ENCODE data around the gene WDR7.

Gene WDR7

DNA sequence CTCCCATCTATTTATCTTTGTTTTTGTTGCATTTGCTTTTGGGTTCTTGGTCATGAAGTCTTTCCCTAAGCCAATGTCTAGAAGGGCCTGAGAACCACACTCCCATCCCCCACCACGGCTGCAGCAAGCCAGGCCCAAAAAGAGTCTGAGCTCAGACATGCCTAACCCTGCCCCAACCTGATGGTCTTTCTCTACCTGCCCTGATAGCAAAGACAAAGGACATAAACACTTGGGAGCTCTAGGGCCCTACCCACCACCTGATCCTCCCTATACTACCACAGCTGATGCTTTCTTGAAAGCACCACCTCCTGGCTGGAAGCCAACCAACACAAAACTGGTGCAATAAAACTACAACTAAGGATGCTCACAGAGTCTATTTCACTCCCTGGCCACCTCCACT is 233.4 kb downstream of the WDR7 start:
- Histone ChIP-seq H3K9ac (ENCODE audit: low read length) (no peak overlapping the region), H3K27ac (ENCODE audit: low read depth, low read length) (no peak overlapping the region), H3K27me3 (ENCODE audit: control insufficient read depth, insufficient read depth, low read length) (no peaks in the 10 kb centered on the region), H3K36me3 (ENCODE audit: control insufficient read depth, insufficient read depth, low read length) (no peaks in the 10 kb centered on the region), H3K4me3 (ENCODE audit: low read length) (no peak overlapping the region), H3K4me1 (ENCODE audit: control insufficient read depth, insufficient read depth, low read length) (no peaks in the 10 kb centered on the region)

DNA sequence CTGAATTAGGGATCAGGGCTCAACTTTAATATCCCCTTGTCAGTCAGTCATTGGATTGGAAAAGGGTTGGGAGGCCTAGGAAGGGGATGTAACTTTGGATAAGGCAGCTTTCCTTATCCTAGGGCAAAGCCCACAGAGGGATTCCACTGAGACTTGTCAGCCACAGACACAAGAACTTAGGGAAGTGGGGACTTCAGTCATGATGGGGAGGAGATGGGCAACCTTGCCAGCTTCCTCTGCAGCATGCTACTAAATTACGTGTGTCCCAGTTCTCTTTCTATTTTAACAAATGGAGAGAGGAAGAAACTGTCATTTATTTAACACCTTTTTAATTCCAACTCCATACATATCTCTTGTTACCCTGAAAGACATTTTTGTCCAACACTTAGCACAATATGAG is 237.8 kb downstream of the WDR7 start:
- Histone ChIP-seq H3K4me3 (ENCODE audit: low read length) (no peak overlapping the region), H3K27ac (ENCODE audit: low read depth, low read length) (no peak overlapping the region), H3K9ac (ENCODE audit: low read length) (no peak overlapping the region), H3K4me1 (ENCODE audit: control insufficient read depth, insufficient read depth, low read length) (peaks cover 2% of the 10 kb centered on the region), H3K36me3 (ENCODE audit: control insufficient read depth, insufficient read depth, low read length) (no peaks in the 10 kb centered on the region), H3K27me3 (ENCODE audit: control insufficient read depth, insufficient read depth, low read length) (no peaks in the 10 kb centered on the region)

DNA sequence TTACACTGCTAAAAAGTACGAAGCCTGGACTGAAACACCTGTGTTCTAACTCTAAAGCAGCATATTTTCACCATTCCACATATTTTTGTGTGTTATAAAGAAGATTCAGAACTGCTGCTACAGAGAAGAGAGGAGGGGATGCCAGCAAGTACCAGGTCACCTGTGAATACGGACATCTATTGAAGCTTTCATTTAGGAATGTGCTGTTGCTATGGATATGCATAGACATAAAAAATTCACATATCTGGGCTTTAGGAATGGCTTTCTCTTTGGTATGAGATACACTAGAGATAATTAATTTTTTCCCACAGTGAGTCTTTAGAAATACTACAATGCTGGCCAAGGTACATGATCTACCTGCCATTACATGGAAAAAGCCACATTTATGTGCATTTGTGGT is 238.5 kb downstream of the WDR7 start:
- no peak overlapping the region for H3K9ac ChIP-seq (ENCODE audit: low read length)
- H3K4me1 ChIP-seq (ENCODE audit: control insufficient read depth, insufficient read depth, low read length), result peaks cover 2% of the 10 kb centered on the region
- H3K4me3 ChIP-seq (ENCODE audit: low read length), result no peak overlapping the region
- no peak overlapping the region for H3K27ac ChIP-seq (ENCODE audit: low read depth, low read length)
- no peaks in the 10 kb centered on the region for H3K36me3 ChIP-seq (ENCODE audit: control insufficient read depth, insufficient read depth, low read length)
- no peaks in the 10 kb centered on the region for H3K27me3 ChIP-seq (ENCODE audit: control insufficient read depth, insufficient read depth, low read length)

DNA sequence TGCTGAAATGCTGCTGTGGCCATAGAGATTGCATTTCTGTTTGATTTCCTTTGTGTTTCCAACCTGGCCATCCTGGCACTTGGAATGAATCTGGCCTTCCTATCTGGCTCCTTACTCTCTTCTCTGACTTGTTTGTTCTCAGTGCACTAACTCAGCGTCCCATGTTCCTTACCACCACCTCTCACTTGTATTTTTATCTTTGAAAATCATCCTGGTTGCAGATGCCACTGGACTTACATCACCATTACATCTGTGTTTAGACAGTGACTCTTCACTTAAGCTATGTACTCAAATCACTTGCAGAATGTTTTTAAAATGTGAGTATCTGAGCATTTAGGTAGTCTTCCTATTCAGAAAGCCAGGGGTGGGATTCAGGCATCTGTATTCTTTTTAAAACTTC is 239.5 kb downstream of the WDR7 start:
- H3K9ac ChIP-seq (ENCODE audit: low read length), result no peak overlapping the region
- H3K4me1 ChIP-seq (ENCODE audit: control insufficient read depth, insufficient read depth, low read length), result peaks cover 2% of the 10 kb centered on the region
- H3K27ac ChIP-seq (ENCODE audit: low read depth, low read length), result no peak overlapping the region
- H3K27me3 ChIP-seq (ENCODE audit: control insufficient read depth, insufficient read depth, low read length), result no peaks in the 10 kb centered on the region
- H3K36me3 ChIP-seq (ENCODE audit: control insufficient read depth, insufficient read depth, low read length), result no peaks in the 10 kb centered on the region
- no peak overlapping the region for H3K4me3 ChIP-seq (ENCODE audit: low read length)

DNA sequence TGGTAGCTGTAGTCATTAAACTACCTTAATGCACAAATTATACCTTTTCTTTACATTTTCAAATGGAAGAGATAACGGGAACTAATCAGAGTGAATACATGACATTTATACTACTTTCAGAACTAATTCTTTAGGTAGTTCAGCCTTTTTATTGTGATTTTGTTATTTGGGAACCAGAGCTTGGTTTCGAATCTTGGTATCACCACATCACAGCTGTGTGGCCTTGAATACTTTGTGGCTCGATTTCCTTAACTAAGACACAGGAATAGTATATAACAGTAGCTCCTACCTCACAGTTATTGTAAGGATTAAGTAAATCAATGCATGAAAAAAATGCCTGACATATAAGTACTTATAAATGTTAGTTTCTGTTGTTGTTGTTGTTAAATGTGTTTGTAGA is 240.0 kb downstream of the WDR7 start:
- Histone ChIP-seq H3K27ac (ENCODE audit: low read depth, low read length) (no peak overlapping the region), H3K9ac (ENCODE audit: low read length) (no peak overlapping the region), H3K27me3 (ENCODE audit: control insufficient read depth, insufficient read depth, low read length) (no peaks in the 10 kb centered on the region), H3K36me3 (ENCODE audit: control insufficient read depth, insufficient read depth, low read length) (no peaks in the 10 kb centered on the region), H3K4me3 (ENCODE audit: low read length) (no peak overlapping the region), H3K4me1 (ENCODE audit: control insufficient read depth, insufficient read depth, low read length) (peaks cover 2% of the 10 kb centered on the region)

DNA sequence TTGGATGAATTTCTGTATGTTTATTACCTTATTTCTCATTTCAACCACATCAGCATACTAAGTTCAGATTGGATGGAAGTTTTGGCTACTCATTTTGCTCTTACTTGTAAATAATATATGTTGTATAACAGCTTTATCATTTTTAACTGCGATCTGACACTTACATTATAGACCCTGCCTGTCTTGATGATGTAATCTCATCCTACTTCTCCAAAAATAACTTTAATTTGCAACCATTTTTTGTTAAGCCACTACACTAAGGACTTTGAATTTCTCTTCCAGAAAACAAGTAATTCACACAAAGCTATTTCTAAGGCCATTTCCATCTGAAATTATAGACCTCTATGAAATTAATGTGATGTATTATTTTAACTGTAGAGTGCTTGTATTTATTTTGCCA is 240.7 kb downstream of the WDR7 start:
- H3K36me3 ChIP-seq (ENCODE audit: control insufficient read depth, insufficient read depth, low read length), result no peaks in the 10 kb centered on the region
- H3K27ac ChIP-seq (ENCODE audit: low read depth, low read length), result no peak overlapping the region
- no peaks in the 10 kb centered on the region for H3K27me3 ChIP-seq (ENCODE audit: control insufficient read depth, insufficient read depth, low read length)

DNA sequence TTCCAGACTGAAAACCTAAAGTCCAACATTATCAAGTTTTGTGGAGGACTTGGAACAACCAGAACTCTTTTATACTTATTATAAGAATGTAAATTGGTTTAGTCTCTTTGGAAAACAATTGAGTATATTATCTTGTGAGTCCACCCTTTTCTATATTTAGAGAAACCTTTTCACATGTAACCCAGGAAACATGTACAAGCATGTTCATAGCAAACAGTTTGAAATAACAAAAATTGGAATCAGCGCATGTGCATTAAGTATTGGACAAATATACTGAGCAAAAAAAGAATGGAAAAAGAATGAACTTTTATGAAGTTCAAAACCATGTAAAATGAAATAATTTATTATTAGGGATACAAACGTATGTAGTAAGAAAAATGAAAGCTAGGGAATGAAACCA is 246.0 kb downstream of the WDR7 start:
- Histone ChIP-seq H3K27ac (ENCODE audit: low read depth, low read length) (no peak overlapping the region), H3K9ac (ENCODE audit: low read length) (no peak overlapping the region), H3K4me1 (ENCODE audit: control insufficient read depth, insufficient read depth, low read length) (no peaks in the 10 kb centered on the region), H3K36me3 (ENCODE audit: control insufficient read depth, insufficient read depth, low read length) (no peaks in the 10 kb centered on the region), H3K4me3 (ENCODE audit: low read length) (no peak overlapping the region), H3K27me3 (ENCODE audit: control insufficient read depth, insufficient read depth, low read length) (no peaks in the 10 kb centered on the region)

More for the DNA sequence above, 240.7 kb downstream of the WDR7 start:
- Histone ChIP-seq H3K4me1 (ENCODE audit: control insufficient read depth, insufficient read depth, low read length) (peaks cover 2% of the 10 kb centered on the region), H3K4me3 (ENCODE audit: low read length) (no peak overlapping the region), H3K9ac (ENCODE audit: low read length) (no peak overlapping the region)

DNA sequence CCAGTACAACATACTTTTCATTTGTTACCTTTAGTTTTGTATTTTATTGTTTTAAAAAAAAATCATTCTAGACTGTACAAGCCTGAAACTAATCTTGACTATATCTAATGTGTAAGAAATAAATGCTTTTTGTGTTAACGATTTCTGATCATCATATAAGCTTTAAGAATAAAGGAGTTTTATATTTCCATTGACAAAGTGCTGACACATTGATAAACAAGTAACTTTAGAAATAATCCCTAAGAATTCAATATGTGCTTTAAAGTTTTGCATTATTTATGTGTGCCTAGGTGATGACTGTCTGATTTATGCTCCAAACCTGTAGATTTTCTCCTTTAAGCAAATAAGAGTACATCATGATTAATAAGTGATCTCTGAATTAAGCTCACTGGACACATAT is 248.5 kb downstream of the WDR7 start:
- H3K4me1 ChIP-seq (ENCODE audit: control insufficient read depth, insufficient read depth, low read length), result no peaks in the 10 kb centered on the region
- H3K27ac ChIP-seq (ENCODE audit: low read depth, low read length), result no peak overlapping the region
- H3K27me3 ChIP-seq (ENCODE audit: control insufficient read depth, insufficient read depth, low read length), result no peaks in the 10 kb centered on the region
- H3K4me3 ChIP-seq (ENCODE audit: low read length), result no peak overlapping the region
- no peaks in the 10 kb centered on the region for H3K36me3 ChIP-seq (ENCODE audit: control insufficient read depth, insufficient read depth, low read length)
- no peak overlapping the region for H3K9ac ChIP-seq (ENCODE audit: low read length)

DNA sequence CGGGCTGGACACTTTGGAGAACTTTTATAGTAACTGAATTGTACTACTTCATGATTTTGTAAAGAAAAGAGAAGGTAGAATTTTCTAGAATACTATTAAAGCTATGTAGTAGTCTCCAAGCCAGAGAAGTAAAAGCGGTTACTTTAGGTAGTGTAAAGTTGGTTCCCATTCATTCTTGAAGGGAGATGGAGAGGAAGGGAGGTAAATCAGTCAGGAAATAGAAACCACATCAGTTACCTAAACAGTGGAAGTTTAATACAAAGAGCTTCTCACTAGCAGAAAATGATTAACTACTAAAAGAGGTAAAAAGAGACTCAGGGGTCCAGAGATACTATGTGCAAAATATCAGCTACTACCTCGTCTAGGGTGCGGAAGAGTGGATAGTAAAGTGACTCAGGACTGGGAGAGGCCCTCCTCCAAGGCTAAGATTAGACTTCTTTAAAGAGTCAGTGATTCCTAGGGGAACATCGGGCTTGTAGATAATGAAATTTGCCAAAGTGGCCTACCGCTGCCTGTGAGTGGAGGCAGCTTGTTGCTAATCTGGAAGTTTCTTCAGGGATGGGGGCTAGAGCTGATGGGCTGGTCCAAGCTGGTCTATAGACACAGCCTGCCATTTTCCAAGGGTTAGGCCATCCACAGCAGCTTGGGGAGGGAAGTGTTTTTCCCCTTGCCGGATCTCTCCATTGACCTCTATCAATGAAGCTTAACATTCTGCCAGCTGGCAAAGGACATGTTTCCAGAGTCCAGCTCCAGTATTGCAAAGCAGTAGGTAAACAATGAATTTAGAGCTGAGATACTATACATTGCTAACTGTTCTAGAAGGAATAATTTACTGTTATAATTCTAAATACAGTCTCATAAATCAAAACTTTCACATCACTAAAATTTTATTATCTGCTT is 249.3 kb downstream of the WDR7 start:
- Histone ChIP-seq H3K27ac (ENCODE audit: low read depth, low read length) (no peak overlapping the region), H3K9ac (ENCODE audit: low read length) (no peak overlapping the region), H3K4me3 (ENCODE audit: low read length) (no peak overlapping the region), H3K4me1 (ENCODE audit: control insufficient read depth, insufficient read depth, low read length) (no peaks in the 10 kb centered on the region), H3K27me3 (ENCODE audit: control insufficient read depth, insufficient read depth, low read length) (no peaks in the 10 kb centered on the region), H3K36me3 (ENCODE audit: control insufficient read depth, insufficient read depth, low read length) (no peaks in the 10 kb centered on the region)

DNA sequence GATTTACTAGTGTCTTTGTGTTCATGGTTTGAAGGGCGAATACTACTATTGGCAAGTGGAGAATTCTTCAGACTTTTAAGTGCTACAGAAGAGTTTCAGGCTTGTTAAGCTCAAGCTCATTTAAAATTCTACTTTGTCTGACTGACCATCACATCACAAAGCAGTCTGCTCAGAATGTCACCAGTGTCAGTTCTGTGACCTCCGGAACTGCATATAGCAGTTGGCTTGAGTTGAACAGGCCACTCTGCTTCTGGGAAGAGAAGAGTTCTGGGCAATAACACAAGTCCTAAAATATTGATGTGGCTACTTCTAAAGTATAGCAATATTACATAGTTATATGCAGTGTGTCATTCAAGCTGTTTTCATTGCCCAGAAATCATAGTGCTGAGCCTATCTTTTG is 250.8 kb downstream of the WDR7 start:
- H3K4me1 ChIP-seq (ENCODE audit: control insufficient read depth, insufficient read depth, low read length), result no peaks in the 10 kb centered on the region
- no peaks in the 10 kb centered on the region for H3K27me3 ChIP-seq (ENCODE audit: control insufficient read depth, insufficient read depth, low read length)
- no peak overlapping the region for H3K4me3 ChIP-seq (ENCODE audit: low read length)
- no peak overlapping the region for H3K27ac ChIP-seq (ENCODE audit: low read depth, low read length)
- no peaks in the 10 kb centered on the region for H3K36me3 ChIP-seq (ENCODE audit: control insufficient read depth, insufficient read depth, low read length)
- H3K9ac ChIP-seq (ENCODE audit: low read length), result no peak overlapping the region

DNA sequence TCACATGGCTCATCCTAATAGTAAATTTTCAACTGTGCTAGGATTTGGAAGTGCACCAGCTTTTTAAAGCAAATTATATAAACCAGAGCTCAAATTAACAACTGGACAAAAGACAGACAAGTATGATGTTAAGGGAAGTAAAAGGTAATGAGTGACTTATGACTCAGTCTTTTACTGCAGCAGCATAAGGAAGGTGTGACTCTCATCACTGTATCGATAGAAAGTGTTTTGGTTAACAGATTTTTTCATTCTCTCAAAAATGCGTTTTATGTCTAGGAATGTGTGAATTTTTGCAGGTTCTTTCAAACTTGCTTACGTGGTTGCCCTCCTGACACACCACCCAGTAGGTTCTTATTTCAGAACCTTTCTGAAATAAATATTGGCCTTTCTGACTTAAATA is 251.5 kb downstream of the WDR7 start:
- Histone ChIP-seq H3K27ac (ENCODE audit: low read depth, low read length) (no peak overlapping the region), H3K9ac (ENCODE audit: low read length) (no peak overlapping the region), H3K36me3 (ENCODE audit: control insufficient read depth, insufficient read depth, low read length) (no peaks in the 10 kb centered on the region), H3K27me3 (ENCODE audit: control insufficient read depth, insufficient read depth, low read length) (no peaks in the 10 kb centered on the region), H3K4me3 (ENCODE audit: low read length) (no peak overlapping the region), H3K4me1 (ENCODE audit: control insufficient read depth, insufficient read depth, low read length) (no peaks in the 10 kb centered on the region)

DNA sequence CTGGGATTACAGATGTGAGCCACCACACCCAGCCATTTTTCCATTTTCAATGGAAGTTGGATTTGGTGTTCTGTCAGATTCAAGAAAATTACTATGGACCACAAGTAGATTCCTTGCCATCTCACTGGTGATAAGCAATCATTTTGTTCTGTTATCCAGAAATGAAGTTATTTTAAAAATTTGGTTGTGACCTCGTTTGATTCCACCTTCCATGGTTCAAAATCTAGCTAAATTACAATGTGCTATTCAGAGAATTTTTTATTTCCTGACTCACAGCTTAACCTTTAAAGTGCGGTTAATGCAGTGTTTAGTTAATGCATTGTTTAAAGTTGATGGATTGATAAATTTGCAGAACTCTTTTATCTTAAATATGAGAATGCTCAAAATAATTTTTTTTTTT is 252.5 kb downstream of the WDR7 start:
- H3K36me3 ChIP-seq (ENCODE audit: control insufficient read depth, insufficient read depth, low read length), result no peaks in the 10 kb centered on the region
- H3K27me3 ChIP-seq (ENCODE audit: control insufficient read depth, insufficient read depth, low read length), result no peaks in the 10 kb centered on the region
- H3K4me3 ChIP-seq (ENCODE audit: low read length), result no peak overlapping the region
- no peak overlapping the region for H3K27ac ChIP-seq (ENCODE audit: low read depth, low read length)
- H3K4me1 ChIP-seq (ENCODE audit: control insufficient read depth, insufficient read depth, low read length), result no peaks in the 10 kb centered on the region
- no peak overlapping the region for H3K9ac ChIP-seq (ENCODE audit: low read length)

DNA sequence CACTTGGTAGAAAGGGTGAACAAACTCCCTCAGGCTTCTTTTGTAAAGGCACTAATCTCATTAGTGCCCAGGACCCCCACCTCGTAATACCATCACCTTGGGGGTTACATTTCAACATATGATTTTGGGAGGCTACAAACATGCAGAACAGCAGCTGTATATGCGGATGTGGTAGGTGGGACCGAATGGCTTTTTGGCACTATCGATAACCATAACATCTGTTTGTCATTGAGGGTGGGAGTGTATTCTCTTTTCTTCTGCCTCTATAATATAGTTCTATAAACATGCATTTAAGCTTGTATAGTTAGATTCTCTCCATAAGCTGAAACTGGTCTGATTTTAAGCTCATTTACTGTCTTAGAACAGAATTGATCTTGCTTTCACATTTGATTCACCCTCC is 256.6 kb downstream of the WDR7 start:
- Histone ChIP-seq H3K27me3 (ENCODE audit: control insufficient read depth, insufficient read depth, low read length) (no peaks in the 10 kb centered on the region), H3K27ac (ENCODE audit: low read depth, low read length) (no peak overlapping the region), H3K36me3 (ENCODE audit: control insufficient read depth, insufficient read depth, low read length) (no peaks in the 10 kb centered on the region), H3K4me1 (ENCODE audit: control insufficient read depth, insufficient read depth, low read length) (no peaks in the 10 kb centered on the region), H3K9ac (ENCODE audit: low read length) (no peak overlapping the region), H3K4me3 (ENCODE audit: low read length) (no peak overlapping the region)
